Peyer's patch (tissue), 4 donors: ENCODE results near the gene MET.

Source experiments
- POLR2A ChIP-seq, 2 donors: fragments of 450-650 bp; IDR thresholded peaks; one replicate each; pipeline ENCODE4 v1.5.1; 2017; ENCODE audit warnings: antibody characterized with exemption in 2 of 2, mild to moderate bottlenecking in 2 of 2, moderate library complexity in 2 of 2
- TF ChIP-seq, protein P1 (sequence below), 6 experiments: fragments of 450-650 bp in 4 of 6; fragments of 200-600 bp in 2 of 6; sonication (generic) in 1 of 6; IDR thresholded peaks; one replicate each; pipeline ENCODE4 v1.5.1; 2017 to 2019; ENCODE audit warnings: antibody characterized with exemption in 6 of 6, mild to moderate bottlenecking in 3 of 6, moderate library complexity in 1 of 6

DNA sequence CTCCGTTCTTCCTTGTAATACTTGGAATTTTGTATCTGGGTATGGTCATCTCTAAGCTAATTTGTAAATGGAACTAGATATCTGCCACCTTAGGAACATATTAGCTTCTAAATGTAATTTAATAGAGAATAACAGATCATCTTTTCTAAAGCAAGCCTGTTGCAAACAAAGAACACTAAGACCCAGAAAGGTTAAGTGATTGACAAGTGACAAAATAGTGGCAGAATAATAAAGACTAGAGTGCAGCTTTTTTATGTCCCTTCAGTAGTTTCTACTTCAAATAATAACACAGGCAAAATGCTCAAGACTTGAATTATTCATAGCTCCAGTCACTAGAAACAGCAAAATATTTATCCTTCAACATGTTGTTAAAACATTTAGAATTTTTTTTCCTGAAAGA lies 91.7 kb downstream of the MET start:
- TF ChIP-seq, protein P1, sequence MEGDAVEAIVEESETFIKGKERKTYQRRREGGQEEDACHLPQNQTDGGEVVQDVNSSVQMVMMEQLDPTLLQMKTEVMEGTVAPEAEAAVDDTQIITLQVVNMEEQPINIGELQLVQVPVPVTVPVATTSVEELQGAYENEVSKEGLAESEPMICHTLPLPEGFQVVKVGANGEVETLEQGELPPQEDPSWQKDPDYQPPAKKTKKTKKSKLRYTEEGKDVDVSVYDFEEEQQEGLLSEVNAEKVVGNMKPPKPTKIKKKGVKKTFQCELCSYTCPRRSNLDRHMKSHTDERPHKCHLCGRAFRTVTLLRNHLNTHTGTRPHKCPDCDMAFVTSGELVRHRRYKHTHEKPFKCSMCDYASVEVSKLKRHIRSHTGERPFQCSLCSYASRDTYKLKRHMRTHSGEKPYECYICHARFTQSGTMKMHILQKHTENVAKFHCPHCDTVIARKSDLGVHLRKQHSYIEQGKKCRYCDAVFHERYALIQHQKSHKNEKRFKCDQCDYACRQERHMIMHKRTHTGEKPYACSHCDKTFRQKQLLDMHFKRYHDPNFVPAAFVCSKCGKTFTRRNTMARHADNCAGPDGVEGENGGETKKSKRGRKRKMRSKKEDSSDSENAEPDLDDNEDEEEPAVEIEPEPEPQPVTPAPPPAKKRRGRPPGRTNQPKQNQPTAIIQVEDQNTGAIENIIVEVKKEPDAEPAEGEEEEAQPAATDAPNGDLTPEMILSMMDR (IDR thresholded peaks at IDR 0.05) = no peak
- no peak for TF ChIP-seq POLR2A (IDR thresholded peaks at IDR 0.05)
